Activated T-helper 1 cell treated with Interleukin-2 at 50 U/mL for 16 hours (primary cell): ENCODE data around the gene APCS.

Experiments used
- DNase-seq: peaks from one replicate; pipeline ENCODE4 v3.0.0-alpha.2; 2020; ENCODE audit warnings: low read depth

APCS gene

DNA sequence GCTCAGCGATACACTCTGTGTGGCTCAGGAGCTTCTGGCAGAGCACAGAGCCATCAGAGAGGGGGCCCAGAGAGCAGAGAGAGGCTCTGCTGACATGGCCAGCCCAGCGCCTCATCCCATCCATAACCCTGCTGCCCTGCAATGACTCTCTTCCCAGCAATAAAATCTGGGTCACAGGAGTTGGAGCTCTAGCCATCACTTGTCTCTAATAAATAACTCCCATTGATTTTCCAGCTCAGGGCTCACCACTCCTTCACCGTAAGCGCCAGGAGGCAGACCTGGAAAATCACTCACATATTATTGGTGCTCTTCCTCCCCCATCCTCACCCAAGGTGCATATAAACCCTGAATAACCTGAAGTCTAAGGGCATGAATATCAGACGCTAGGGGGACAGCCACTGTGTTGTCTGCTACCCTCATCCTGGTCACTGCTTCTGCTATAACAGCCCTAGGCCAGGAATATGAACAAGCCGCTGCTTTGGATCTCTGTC, at the start of gene APCS:
Gene APCS (plus strand): TSS at position 366 of the 491 bp plus-strand sequence. CDS start 96 bp downstream, at position 462.
- DNase-seq, result no peak

DNA sequence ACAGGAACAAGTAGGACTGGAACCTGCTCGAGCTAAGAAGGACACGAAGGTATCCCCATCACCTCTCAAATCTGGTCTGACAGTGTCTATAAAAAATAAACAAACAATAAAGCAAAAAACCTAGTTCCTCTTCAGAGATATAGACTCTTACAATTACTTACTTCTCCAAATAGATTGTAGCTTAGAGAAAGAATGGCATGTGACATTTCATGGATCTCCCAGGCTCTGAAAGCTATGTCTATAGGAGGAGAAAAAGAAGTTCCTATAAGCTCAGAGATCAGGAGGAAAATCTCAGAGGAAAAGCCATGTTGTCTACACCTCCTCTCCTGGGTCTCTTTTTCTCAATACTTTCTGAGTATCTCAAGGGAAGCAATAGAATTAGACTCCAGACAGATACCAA, 39.5 kb upstream of the APCS start:
- no peak for DNase-seq

GRCh38 chr1:159554261-159554660, 33.4 kb upstream of the APCS start:
- DNase-seq, result no peak

GRCh38 chr1:159554696-159555095, 32.9 kb upstream of the APCS start:
- DNase-seq, result no peak

- no peak for DNase-seq
Observed at GRCh38 chr1:159556931-159557369, 30.7 kb upstream of the APCS start.

DNA sequence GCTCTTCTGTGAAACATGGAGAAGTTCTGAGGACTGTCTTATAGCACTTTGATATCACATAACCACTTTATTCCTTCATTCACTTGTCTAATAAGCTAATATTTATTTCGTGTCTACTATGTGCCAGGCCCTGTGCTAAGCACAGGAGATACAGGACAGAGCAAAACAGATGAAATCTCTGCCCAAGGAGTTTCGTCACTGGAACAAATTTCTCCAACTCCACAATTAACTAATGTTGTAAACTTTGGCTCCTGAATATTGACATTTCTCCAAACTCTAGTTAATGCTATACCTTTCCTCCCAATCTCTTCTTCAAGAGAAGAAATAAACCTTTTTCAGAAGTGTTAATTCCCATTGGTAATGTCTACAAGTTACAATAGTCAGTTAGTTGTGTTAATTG, 27.0 kb upstream of the APCS start:
- no peak for DNase-seq

- no peak for DNase-seq
Observed at GRCh38 chr1:159561497-159561896, 26.1 kb upstream of the APCS start.

DNA sequence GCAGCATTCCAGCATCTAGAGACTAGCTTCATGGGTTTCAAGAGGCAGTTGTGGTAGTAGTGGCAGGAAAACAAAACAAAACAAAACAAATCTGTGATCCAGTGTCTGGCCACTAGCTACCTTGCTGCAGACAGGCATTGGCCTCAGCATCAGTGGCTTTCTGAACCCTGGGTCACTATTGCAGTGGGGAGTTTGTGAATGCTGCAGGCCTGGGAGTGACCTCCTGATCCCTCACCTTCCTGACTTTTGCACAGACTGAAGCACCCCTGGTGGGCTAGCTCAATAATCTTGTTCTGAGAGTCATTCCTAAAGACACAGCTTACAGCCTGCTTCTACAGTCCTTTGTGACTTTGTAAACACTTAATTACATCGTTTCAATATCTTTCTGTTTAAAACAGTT, 24.9 kb upstream of the APCS start:
- DNase-seq, result no peak

DNA sequence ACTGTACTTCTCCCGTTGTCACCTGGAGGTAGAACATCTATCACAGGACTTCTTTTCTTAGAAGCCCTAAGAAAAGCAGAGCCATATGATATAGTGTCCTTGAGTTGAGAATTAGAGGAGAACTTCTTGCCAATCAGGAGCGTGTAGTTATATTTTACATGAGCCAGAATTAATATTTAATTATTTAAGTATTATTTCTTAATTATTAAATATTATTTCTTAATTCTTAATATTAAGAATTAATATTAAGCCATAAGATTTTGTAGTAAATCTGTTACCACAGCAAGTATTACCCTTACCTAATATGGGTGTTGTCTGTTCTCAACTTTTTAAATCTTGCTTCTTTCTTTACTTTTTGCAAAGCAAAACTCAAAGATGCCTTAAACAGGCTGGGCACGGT, 10.2 kb upstream of the APCS start:
- no peak for DNase-seq

- DNase-seq, result no peak
Observed at GRCh38 chr1:159580340-159580739, 7.3 kb upstream of the APCS start.

- DNase-seq, result no peak
Observed at GRCh38 chr1:159581422-159581821, 6.2 kb upstream of the APCS start.

GRCh38 chr1:159584536-159584935, 3.1 kb upstream of the APCS start:
- DNase-seq, result no peak

- no peak for DNase-seq
Observed at GRCh38 chr1:159591981-159592380, 4.4 kb downstream of the APCS start.

DNA sequence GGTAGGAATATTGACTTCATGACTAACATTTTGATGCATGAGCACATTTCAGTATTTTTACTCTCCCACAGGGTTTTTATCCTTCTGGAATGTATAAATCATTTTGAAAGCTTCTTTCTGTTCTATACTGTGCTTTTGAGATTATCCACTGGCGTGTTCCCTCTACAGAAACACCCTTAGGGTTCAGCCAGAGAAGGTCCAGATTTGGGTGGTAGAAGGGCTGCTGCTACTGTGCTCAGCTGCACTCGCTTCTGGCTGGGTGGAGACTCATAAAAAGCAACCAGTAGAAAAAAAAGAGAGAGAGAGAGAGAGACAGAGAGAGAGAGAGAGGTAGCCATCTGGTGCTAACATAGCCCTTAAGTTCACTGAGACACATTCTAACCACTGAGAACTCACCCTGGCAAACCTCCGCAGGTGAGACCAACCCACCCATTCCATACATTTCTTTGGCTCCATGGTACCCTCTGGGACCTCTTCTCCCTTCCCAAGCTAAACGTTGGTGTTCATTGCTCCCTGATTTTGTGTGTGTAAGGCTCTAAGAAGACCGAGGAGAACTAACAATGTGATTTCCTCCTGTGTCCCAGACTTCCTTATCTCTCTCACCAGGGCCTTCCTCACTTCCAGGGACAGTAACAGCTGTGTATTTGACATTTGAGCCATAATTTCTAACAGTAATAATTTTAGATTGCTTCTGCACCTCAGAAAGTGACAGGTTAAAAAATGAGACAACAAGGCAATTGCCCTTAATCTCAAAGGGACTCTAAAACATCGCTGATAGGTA, 7.2 kb downstream of the APCS start:
- no peak for DNase-seq

- no peak for DNase-seq
Observed at GRCh38 chr1:159598196-159598595, 10.6 kb downstream of the APCS start.

DNA sequence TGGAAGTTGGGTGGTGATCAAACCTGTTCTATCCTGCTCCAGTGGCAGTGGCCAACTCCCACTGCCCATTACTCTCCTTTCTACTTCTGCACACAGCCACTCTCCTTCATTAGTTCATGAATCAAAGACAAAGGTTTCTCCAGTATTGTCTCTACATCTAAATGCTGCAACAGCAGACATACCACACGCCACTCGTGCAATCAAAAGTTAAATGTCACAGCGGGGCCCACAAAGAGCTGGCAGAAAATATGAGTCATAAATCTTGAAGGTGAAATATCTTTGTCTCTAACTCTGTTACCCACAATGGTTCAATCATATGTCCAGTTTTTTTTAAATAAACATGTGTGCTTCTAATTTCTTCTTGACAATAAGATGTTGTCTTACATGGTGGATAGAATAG, 13.3 kb downstream of the APCS start:
- no peak for DNase-seq

DNA sequence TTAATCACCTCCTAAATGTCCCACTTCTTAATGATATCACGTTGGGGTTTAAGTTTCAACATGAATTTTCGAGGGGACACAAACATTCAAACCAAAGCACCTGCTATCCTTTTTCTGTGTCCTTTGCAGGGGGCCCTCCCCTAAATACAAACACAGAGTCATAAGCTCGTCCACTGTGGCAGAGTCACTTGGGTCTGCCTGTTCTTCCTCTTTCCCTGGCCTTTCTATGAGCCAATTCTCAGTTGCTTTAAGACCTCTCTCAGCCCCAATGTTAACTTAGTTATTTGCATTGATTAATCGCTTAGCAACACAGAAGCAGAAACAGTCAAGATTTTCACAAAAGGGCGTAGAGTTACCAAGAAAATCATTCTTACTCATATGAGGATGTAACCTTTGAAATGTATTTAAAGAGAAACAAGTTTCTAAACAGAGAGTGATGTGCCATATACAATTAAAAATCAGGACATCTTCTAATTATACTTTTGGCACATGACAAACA, 14.9 kb downstream of the APCS start:
- no peak for DNase-seq

GRCh38 chr1:159612211-159612885, 24.7 kb downstream of the APCS start:
- no peak for DNase-seq

GRCh38 chr1:159632922-159633321, 45.3 kb downstream of the APCS start:
- DNase-seq, result no peak
